ENCODE measurements around the gene SEMA6B. TPM values are rescaled to one million over a fixed set of nuclear protein-coding genes. Genes with fewer than 3 reads are reported as not detected.

The SEMA6B gene
- total and polyA plus RNA-seq, 8 donors, result 2.1 to 24.7 (median 3.3) TPM

- H3K4me3 ChIP-seq, result no peak overlapping the region
- DNase-seq (no peak), ATAC-seq (no peak)
- intact Hi-C loops (cut with DNase I), result no loop called here
- H3K4me1 ChIP-seq, result no peaks in the 10 kb centered on the region
- no peaks in the 10 kb centered on the region for H3K9me3 ChIP-seq
- no peaks in the 10 kb centered on the region for H3K27me3 ChIP-seq
- TF ChIP-seq CTCF (IDR thresholded peaks at IDR 0.05), result no peak
- H3K36me3 ChIP-seq, result peaks cover 0 to 87% of the 10 kb centered on the region in 2 donors
- H3K27ac ChIP-seq, result no peak overlapping the region
Observed at GRCh38 chr19:4493104-4493928, 66.2 kb downstream of the SEMA6B start.

Other genes starting within 250 kb of the SEMA6B start
- 10 to 100 TPM; 14.1 to 28.1 TPM for gene STAP2, start 220.9 kb downstream of the SEMA6B start, total RNA-seq
- 10 to 100 TPM; 33.3 to 41.5 (median 36.9) TPM for gene STAP2, start 220.9 kb downstream of the SEMA6B start, polyA plus RNA-seq (ENCODE audit: insufficient read length in 6 of 6)
- 10 to 100 TPM; 21.9 to 31.3 TPM for gene MPND, start 216.1 kb downstream of the SEMA6B start, total RNA-seq
- 10 to 100 TPM; 19.9 to 27.3 (median 25.8) TPM for gene MPND, start 216.1 kb downstream of the SEMA6B start, polyA plus RNA-seq (ENCODE audit: insufficient read length in 6 of 6)
- 10 to 100 TPM; 64.6 to 71.8 TPM for gene SH3GL1, start 159.1 kb downstream of the SEMA6B start, total RNA-seq
- 100 to 1,000 TPM in 2 of 6 donors, 10 to 100 TPM in 4; 74.2 to 119 (median 91.5) TPM for gene SH3GL1, start 159.1 kb downstream of the SEMA6B start, polyA plus RNA-seq (ENCODE audit: insufficient read length in 6 of 6)
- gene CHAF1A, start 157.0 kb downstream of the SEMA6B start, total RNA-seq, result 10 to 100 TPM; 15.6 to 24.1 TPM
- 10 to 100 TPM; 18.5 to 29.3 (median 24.8) TPM for gene CHAF1A, start 157.0 kb downstream of the SEMA6B start, polyA plus RNA-seq (ENCODE audit: insufficient read length in 6 of 6)
- 10 to 100 TPM; 86.0 to 89.5 TPM for gene UBXN6, start 101.9 kb downstream of the SEMA6B start, total RNA-seq
- gene UBXN6, start 101.9 kb downstream of the SEMA6B start, polyA plus RNA-seq (ENCODE audit: insufficient read length in 6 of 6), result 100 to 1,000 TPM in 1 of 6 donors, 10 to 100 TPM in 5; 70.2 to 101 (median 84.9) TPM
- gene HDGFL2, start 87.4 kb downstream of the SEMA6B start, total RNA-seq, result 10 to 100 TPM; 30.9 to 36.6 TPM
- gene HDGFL2, start 87.4 kb downstream of the SEMA6B start, polyA plus RNA-seq (ENCODE audit: insufficient read length in 6 of 6), result 10 to 100 TPM; 59.3 to 87.4 (median 75.3) TPM
- 1 to 10 TPM; 1.2 to 4.0 TPM for gene PLIN4, start 41.2 kb downstream of the SEMA6B start, total RNA-seq
- 1 to 10 TPM in 5 of 6 donors, under 1 TPM in 1; 0.88 to 1.2 (median 1.1) TPM for gene PLIN4, start 41.2 kb downstream of the SEMA6B start, polyA plus RNA-seq (ENCODE audit: insufficient read length in 6 of 6)
- 10 to 100 TPM in 1 of 2 donors, 1 to 10 TPM in 1; 8.4 to 15.9 TPM for gene PLIN5, start 24.5 kb downstream of the SEMA6B start, total RNA-seq
- 1 to 10 TPM; 1.8 to 2.8 (median 2.2) TPM for gene PLIN5, start 24.5 kb downstream of the SEMA6B start, polyA plus RNA-seq (ENCODE audit: insufficient read length in 6 of 6)
- 10 to 100 TPM; 11.2 to 17.9 TPM for gene LRG1, start 19.6 kb downstream of the SEMA6B start, total RNA-seq
- under 1 TPM; 0.58 to 0.97 (median 0.79) TPM for gene LRG1, start 19.6 kb downstream of the SEMA6B start, polyA plus RNA-seq (ENCODE audit: insufficient read length in 6 of 6)
- gene TNFAIP8L1, start 79.8 kb upstream of the SEMA6B start, total RNA-seq, result 1 to 10 TPM; 5.9 to 8.6 TPM
- gene TNFAIP8L1, start 79.8 kb upstream of the SEMA6B start, polyA plus RNA-seq (ENCODE audit: insufficient read length in 6 of 6), result 10 to 100 TPM; 14.1 to 17.9 (median 16.9) TPM
- gene MYDGF, start 110.7 kb upstream of the SEMA6B start, total RNA-seq, result 100 to 1,000 TPM in 1 of 2 donors, 10 to 100 TPM in 1; 98.2 to 156 TPM
- 10 to 100 TPM; 70.0 to 88.3 (median 81.5) TPM for gene MYDGF, start 110.7 kb upstream of the SEMA6B start, polyA plus RNA-seq (ENCODE audit: insufficient read length in 6 of 6)
- 10 to 100 TPM; 79.7 to 95.5 TPM for gene DPP9, start 164.2 kb upstream of the SEMA6B start, total RNA-seq
- gene DPP9, start 164.2 kb upstream of the SEMA6B start, polyA plus RNA-seq (ENCODE audit: insufficient read length in 6 of 6), result 10 to 100 TPM; 25.2 to 35.8 (median 27.4) TPM
- gene FEM1A, start 232.1 kb upstream of the SEMA6B start, total RNA-seq, result 10 to 100 TPM in 1 of 2 donors, 1 to 10 TPM in 1; 9.9 to 14.2 TPM
- gene FEM1A, start 232.1 kb upstream of the SEMA6B start, polyA plus RNA-seq (ENCODE audit: insufficient read length in 6 of 6), result 1 to 10 TPM; 1.7 to 2.3 (median 2.1) TPM